ENCODE data around the gene BCKDK. TPM values are rescaled to one million over a fixed set of nuclear protein-coding genes. Genes with fewer than 3 reads are reported as not detected.

Gene BCKDK
- total RNA-seq, 4 donors from 2014 or later: 37.9 to 53.4 (median 45.6) TPM

DNA sequence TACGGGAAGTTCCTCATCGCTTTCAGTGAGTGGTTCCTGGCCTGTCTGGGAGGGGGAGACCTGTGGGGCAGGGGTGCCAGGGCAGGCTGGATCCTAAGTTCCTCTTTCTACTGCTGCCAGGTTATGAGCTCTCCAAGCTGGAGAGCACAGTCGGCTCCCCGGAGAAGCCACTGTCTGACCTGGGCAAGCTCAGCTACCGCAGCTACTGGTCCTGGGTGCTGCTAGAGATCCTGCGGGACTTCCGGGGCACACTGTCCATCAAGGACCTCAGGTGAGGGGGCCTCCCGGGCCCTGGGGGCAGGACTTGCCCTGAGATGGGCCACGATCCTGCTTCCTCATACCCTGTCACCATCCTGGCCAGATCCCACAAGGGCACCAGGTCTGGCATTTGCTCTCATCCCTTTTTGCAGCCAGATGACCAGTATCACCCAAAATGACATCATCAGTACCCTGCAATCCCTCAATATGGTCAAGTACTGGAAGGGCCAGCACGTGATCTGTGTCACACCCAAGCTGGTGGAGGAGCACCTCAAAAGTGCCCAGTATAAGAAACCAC, 22.2 kb downstream of the BCKDK start:
- H3K4me3 ChIP-seq: peak overlapping the region in 1 of 4 donors; percentile 4
- peaks cover 0 to 4% of the 10 kb centered on the region in 2 donors for H3K27me3 ChIP-seq
- peaks cover 0 to 41% (median 2%) of the 10 kb centered on the region in 4 donors for H3K4me1 ChIP-seq
- TF ChIP-seq EP300 (IDR thresholded peaks at IDR 0.05) (no peak), POLR2A (IDR thresholded peaks at IDR 0.05) (no peak), CTCF (IDR thresholded peaks at IDR 0.05) (no peak)
- H3K9me3 ChIP-seq: no peaks in the 10 kb centered on the region
- 64 to 94% methylated on average over 7 to 8 of the region's 10 CpGs for WGBS, 2 donors
- DNase-seq (ENCODE audit: low spot score in 2 of 2): no peak
- peak overlapping the region; percentile 1 to 85 (median 80) for H3K27ac ChIP-seq
- peaks cover 0 to 80% (median 4%) of the 10 kb centered on the region in 3 donors for H3K36me3 ChIP-seq

DNA sequence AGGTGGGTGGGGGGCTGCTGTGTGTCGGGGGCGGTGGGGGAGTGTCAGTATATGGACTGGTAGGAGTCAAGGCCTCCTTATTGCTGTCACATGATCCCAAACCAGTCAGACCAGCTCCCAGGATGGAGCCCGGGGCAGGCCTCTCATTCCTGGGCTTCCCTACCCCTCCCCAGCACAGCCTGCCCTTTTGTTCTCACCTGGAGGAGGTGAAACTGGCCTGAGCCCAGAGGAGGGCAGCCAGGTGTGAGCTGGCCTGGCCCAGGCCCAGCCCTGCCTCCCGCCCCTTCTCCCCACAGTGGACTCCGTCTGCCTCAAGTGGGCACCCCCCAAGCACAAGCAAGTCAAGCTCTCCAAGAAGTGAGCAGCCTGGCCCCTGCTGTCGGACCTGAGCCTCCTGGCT, 22.7 kb downstream of the BCKDK start:
- 72 to 76% methylated on average over 5 to 6 of the region's 6 CpGs for WGBS, 2 donors
- Histone ChIP-seq H3K4me1 (peaks cover 0 to 43% (median 2%) of the 10 kb centered on the region in 4 donors), H3K36me3 (peaks cover 0 to 75% (median 4%) of the 10 kb centered on the region in 3 donors), H3K9me3 (no peaks in the 10 kb centered on the region), H3K27me3 (peaks cover 0 to 9% of the 10 kb centered on the region in 2 donors), H3K27ac (peak overlapping the region in 3 of 4 donors; percentile 47 to 85 (median 84)), H3K4me3 (no peak overlapping the region)
- no peak for DNase-seq (ENCODE audit: low spot score in 2 of 2)
- no peak for TF ChIP-seq EP300 (IDR thresholded peaks at IDR 0.05)
- no peak for TF ChIP-seq CTCF (IDR thresholded peaks at IDR 0.05)
- no peak for TF ChIP-seq POLR2A (IDR thresholded peaks at IDR 0.05)

DNA sequence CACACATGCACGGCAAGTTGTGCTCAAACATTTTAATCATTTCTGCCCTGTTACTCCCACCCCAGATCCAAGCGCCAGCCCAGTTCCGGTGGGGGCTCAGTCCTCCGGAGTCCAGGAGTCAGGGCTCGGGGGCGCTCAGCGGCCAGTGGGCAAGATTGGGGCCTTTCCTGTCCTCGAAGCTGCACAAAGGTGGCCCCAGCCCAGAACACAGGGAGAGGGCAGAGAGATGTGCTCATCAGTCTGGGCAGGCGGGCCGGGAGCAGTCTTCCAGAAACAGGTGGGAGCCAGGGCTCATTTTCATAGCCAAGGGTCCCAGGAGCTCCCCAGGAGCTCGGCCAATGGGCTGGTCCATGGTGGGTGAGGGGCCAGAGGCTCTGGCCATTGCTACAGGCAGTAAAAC, 23.2 kb downstream of the BCKDK start:
- Histone ChIP-seq H3K4me3 (no peak overlapping the region), H3K27ac (peak overlapping the region in 2 of 4 donors; percentile 47 to 85), H3K27me3 (peaks cover 0 to 14% of the 10 kb centered on the region in 2 donors), H3K36me3 (peaks cover 0 to 70% (median 4%) of the 10 kb centered on the region in 3 donors), H3K4me1 (peaks cover 0 to 43% (median 2%) of the 10 kb centered on the region in 4 donors), H3K9me3 (no peaks in the 10 kb centered on the region)
- WGBS, 2 donors: 89 to 95% methylated on average over 10 to 11 of the region's 11 CpGs
- no peak for DNase-seq (ENCODE audit: low spot score in 2 of 2)
- TF ChIP-seq POLR2A (IDR thresholded peaks at IDR 0.05) (no peak), CTCF (IDR thresholded peaks at IDR 0.05) (no peak), EP300 (IDR thresholded peaks at IDR 0.05) (no peak)

DNA sequence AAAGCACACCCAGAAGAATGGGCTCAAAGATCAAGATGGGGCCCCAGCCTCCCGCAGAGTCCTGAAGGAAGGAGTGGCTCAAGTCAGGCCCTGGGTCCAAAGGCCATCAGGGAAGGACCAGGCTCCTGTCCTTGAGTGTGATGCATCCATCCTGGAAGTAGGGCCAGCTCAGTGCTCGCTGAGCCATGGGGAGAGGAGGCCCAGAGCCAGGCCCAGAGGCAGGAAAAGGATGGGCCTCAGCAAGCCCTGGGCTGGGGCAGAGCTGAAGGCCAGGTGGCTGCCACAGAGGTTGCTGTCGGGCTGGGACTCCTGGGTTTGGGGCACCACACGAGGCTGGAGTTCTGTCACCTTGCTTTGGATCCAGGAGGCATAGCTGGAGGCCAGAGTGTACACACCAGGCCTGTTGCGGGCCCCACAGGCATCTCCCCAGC, 23.7 kb downstream of the BCKDK start:
- 79 to 83% methylated on average over 3 to 5 of the region's 5 CpGs for WGBS, 2 donors
- no peak for DNase-seq (ENCODE audit: low spot score in 2 of 2)
- no peaks in the 10 kb centered on the region for H3K9me3 ChIP-seq
- TF ChIP-seq CTCF (IDR thresholded peaks at IDR 0.05) (no peak), EP300 (IDR thresholded peaks at IDR 0.05) (no peak), POLR2A (IDR thresholded peaks at IDR 0.05) (no peak)
- peaks cover 0 to 18% of the 10 kb centered on the region in 2 donors for H3K27me3 ChIP-seq
- H3K36me3 ChIP-seq: peaks cover 0 to 66% (median 4%) of the 10 kb centered on the region in 3 donors
- H3K27ac ChIP-seq: peak overlapping the region in 2 of 4 donors; percentile 47 to 85
- no peak overlapping the region for H3K4me3 ChIP-seq
- H3K4me1 ChIP-seq: peaks cover 0 to 43% (median 2%) of the 10 kb centered on the region in 4 donors

GRCh38 chr16:31132303-31132979, 24.3 kb downstream of the BCKDK start:
- TF ChIP-seq EP300 (IDR thresholded peaks at IDR 0.05) (no peak), CTCF (IDR thresholded peaks at IDR 0.05) (no peak), POLR2A (IDR thresholded peaks at IDR 0.05) (no peak)
- H3K4me3 ChIP-seq: no peak overlapping the region
- DNase-seq (ENCODE audit: low spot score in 2 of 2): no peak
- peaks cover 0 to 60% (median under 1%) of the 10 kb centered on the region in 3 donors for H3K36me3 ChIP-seq
- peak overlapping the region in 2 of 4 donors; percentile 41 to 85 for H3K27ac ChIP-seq
- peaks cover 0 to 19% of the 10 kb centered on the region in 2 donors for H3K27me3 ChIP-seq
- WGBS, 2 donors: 85 to 87% methylated on average over 18 to 20 of the region's 20 CpGs
- H3K4me1 ChIP-seq: peaks cover 0 to 41% (median 2%) of the 10 kb centered on the region in 4 donors
- H3K9me3 ChIP-seq: no peaks in the 10 kb centered on the region

Measured in tibial nerve (tissue), 4 donors.